ENCODE results near the gene HJV. TPM values are rescaled to one million over a fixed set of nuclear protein-coding genes. Genes with fewer than 3 reads are reported as not detected.

Gene HJV
- total and polyA plus RNA-seq, 2 of the 13 experiments (the other 11 are each of a cell fraction or from before 2014, with no cell fraction given) = 0.18 TPM; not detected in 1

- Histone ChIP-seq H3K9me3 (ENCODE audit: low read length) (no peaks in the 10 kb centered on the region), H2AFZ (ENCODE audit: low read length) (no peak overlapping the region), H4K20me1 (ENCODE audit: insufficient read depth, low read length) (no peaks in the 10 kb centered on the region), H3K4me2 (ENCODE audit: low read depth, low read length) (peak overlapping the region; percentile 79), H3K27ac (ENCODE audit: extremely low read length, insufficient read depth, low read length) (peak overlapping the region; percentile 94), H3K4me3 (replicated peaks in 1 of 3; ENCODE audit: insufficient read depth in 1 of 3, low read depth in 2 of 3, low read length in 3 of 3) (peak overlapping the region; percentile 60 to 71 (median 67)), H3K36me3 (replicated peaks in 1 of 2; ENCODE audit: control insufficient read depth in 1 of 2, insufficient read depth in 2 of 2, low read length in 2 of 2) (no peaks in the 10 kb centered on the region), H3K27me3 (ENCODE audit: control insufficient read depth in 1 of 2, insufficient read depth in 2 of 2, low read length in 2 of 2) (no peaks in the 10 kb centered on the region), H3K79me2 (ENCODE audit: insufficient read depth, low read length) (no peaks in the 10 kb centered on the region), H3K4me1 (ENCODE audit: insufficient read depth, low read length) (peaks cover 49% of the 10 kb centered on the region), H3K9ac (ENCODE audit: insufficient read depth, low read depth, low read length) (peak overlapping the region; percentile 83)
- POLR2A ChIA-PET = interaction anchor here (0.9 to 6.1 kb wide), 14 partner anchors 8 to 586 kb away, joined by 3 to 297 read pairs (median 6); partner anchors contain the start of genes ANKRD34A, HJV, LIX1L and PIAS3
- in situ Hi-C loops (cut with HindIII; ENCODE audit: extremely low pct_ligation_motif_present, low pct_unique_long_range_greater_than_20kb) = no loop called here
- FAIRE-seq (no peak), ATAC-seq (no peak; the same call in 2 of the 3 replicates), DNase-seq (ENCODE audit: low spot score) (no peak)
- intact Hi-C loops (cut with micrococcal nuclease; ENCODE audit: unreplicated experiment) = no loop called here
- WGBS (ENCODE audit: low lambda C conversion rate) = under 1% methylated on average over 15 of the region's 15 CpGs
- CTCF ChIA-PET (ENCODE audit: low intra/inter-chr PET ratio, low total read pairs) = no interaction called here
- TF ChIP-seq MIER2 (CRISPR knock-in tag; IDR thresholded peaks at IDR 0.05) (no peak), CCDC6 (CRISPR knock-in tag; IDR thresholded peaks at IDR 0.05) (no peak), NR2C2 (CRISPR knock-in tag; IDR thresholded peaks at IDR 0.05; ENCODE audit: borderline replicate concordance) (peak; percentile 8; the same call in 1 of the 2 replicates), ZNF138 (CRISPR knock-in tag; IDR thresholded peaks at IDR 0.05; ENCODE audit: low read depth) (peak; percentile 10; the same call in 1 of the 2 replicates), ZNF292 (CRISPR knock-in tag; IDR thresholded peaks at IDR 0.05; ENCODE audit: borderline replicate concordance, low read depth) (no peak), JDP2 (CRISPR knock-in tag; IDR thresholded peaks at IDR 0.05; ENCODE audit: borderline replicate concordance) (no peak), CHD4 (IDR thresholded peaks at IDR 0.05; ENCODE audit: borderline replicate concordance, low read length) (peak; percentile 21; the same call in 1 of the 2 replicates), ZBTB37 (CRISPR knock-in tag; IDR thresholded peaks at IDR 0.05) (0 out of 2 replicates have a peak, but pooled peaks have one; percentile 23), RORA (CRISPR knock-in tag; IDR thresholded peaks at IDR 0.05) (0 out of 2 replicates have a peak, but pooled peaks have one; percentile 48), ZNF558 (CRISPR knock-in tag; IDR thresholded peaks at IDR 0.05; ENCODE audit: borderline replicate concordance) (0 out of 2 replicates have a peak, but pooled peaks have one; percentile 13), NR2F6 (IDR thresholded peaks at IDR 0.05) (peak; percentile 70), NR2F6 (CRISPR knock-in tag; IDR thresholded peaks at IDR 0.05) (peak; percentile 73), ZNF501 (CRISPR knock-in tag; IDR thresholded peaks at IDR 0.05) (peak; percentile 37)
- no TSS peak for BruUV-seq (replicated peaks)
Measured at GRCh38 chr1:146051452-146051851, 29.9 kb upstream of the HJV start.
